Tibial artery (tissue), 4 donors: Measurements from ENCODE around the gene PFDN2.

ENCODE experiments used
- DNase-seq, 2 donors: peaks; one replicate each; pipeline ENCODE4 v3.0.0-alpha.2; 2019
- H3K27ac ChIP-seq, 2 donors: fragments of 200-600 bp; sonication (generic) in 1 of 2; 1 replicate in 1 of 2; 2 replicates in 1 of 2; pipeline ENCODE4 v1.5.1; 2018 to 2019; ENCODE audit warnings: mild to moderate bottlenecking in 1 of 2
- H3K27me3 ChIP-seq, 2 donors: fragments of 200-600 bp; sonication (generic) in 1 of 2; one replicate each; pipeline versions ENCODE4 v1.5.1 to v1.6.0; 2016 to 2019
- H3K36me3 ChIP-seq, 3 donors: fragments of 200-600 bp; sonication (generic) in 2 of 3; one replicate each; pipeline ENCODE4 v1.5.1; 2016 to 2019; ENCODE audit warnings: mild to moderate bottlenecking in 2 of 3
- H3K4me1 ChIP-seq, 4 donors: fragments of 200-600 bp; sonication (generic) in 2 of 4; 1 replicate in 3 of 4; 2 replicates in 1 of 4; pipeline ENCODE4 v1.5.1; 2016 to 2019
- H3K4me3 ChIP-seq, 2 donors: fragments of 200-600 bp; sonication (generic) in 1 of 2; 1 replicate in 1 of 2; 2 replicates in 1 of 2; pipeline ENCODE4 v1.5.1; 2018 to 2019; ENCODE audit warnings: mild to moderate bottlenecking in 2 of 2
- H3K9me3 ChIP-seq, 3 donors: fragments of 200-600 bp; sonication (generic) in 1 of 3; one replicate each; pipeline ENCODE4 v1.5.1; 2016 to 2019
- CTCF ChIP-seq, 2 experiments: fragments of 200-600 bp in 1 of 2; fragments of 450-650 bp in 1 of 2; IDR thresholded peaks; one replicate each; pipeline ENCODE4 v1.5.1; 2017 to 2019; ENCODE audit warnings: antibody characterized with exemption in 2 of 2, mild to moderate bottlenecking in 1 of 2, moderate library complexity in 1 of 2
- intact Hi-C: fragments of 100-400 bp; cut with DNase I; formaldehyde crosslinking; loops from one replicate; pipeline ENCODE4 v1.15.0; 2023; ENCODE audit warnings: low total_unique reads

PFDN2 gene

DNA sequence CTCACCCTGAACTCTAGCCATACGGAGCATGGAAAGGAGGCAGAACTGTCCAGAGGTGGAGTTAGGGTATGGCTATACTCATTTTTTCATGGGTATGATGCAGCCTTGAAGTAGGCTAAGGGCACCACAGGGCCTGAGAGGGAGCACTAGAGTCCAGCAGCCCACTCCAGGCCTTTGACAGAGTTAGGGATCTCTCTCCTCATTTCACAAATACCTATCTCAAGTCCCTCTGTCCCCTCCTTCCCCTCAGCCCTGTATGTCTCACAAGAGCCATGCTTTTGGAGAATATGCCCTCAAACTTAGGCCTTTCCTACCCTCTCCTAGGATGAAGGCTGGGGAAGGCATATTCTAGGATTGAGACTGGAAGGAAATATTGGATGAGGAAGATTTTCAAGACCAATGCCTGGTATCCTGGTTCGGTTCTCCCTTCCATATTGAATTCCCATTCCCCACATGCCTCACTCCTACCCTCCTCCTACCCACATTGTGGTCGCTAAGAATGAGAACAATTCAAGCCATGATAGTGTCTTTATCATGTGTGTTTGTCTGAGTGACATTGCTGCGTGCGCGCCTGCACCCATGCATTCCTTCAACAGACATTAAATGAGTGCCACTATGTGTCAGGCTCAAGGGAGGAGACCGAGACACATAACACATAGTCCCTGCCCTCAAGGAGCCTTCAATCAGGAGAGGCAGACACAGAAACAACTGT lies 25.9 kb downstream of the PFDN2 start:
- no peaks in the 10 kb centered on the region for H3K9me3 ChIP-seq
- H3K4me3 ChIP-seq = no peak overlapping the region
- H3K27me3 ChIP-seq = peaks cover 0 to 16% of the 10 kb centered on the region in 2 donors
- no peaks in the 10 kb centered on the region for H3K36me3 ChIP-seq
- intact Hi-C loops = loop anchor here (10.0 kb wide), 1 partner anchor 97 kb away; no protein-coding TSS in a partner anchor
- DNase-seq = peak in 1 of 2 donors; percentile 21
- peaks cover 0 to 1% (median under 1%) of the 10 kb centered on the region in 4 donors for H3K4me1 ChIP-seq
- no peak for TF ChIP-seq CTCF (IDR thresholded peaks at IDR 0.05)
- no peak overlapping the region for H3K27ac ChIP-seq

- H3K27me3 ChIP-seq = peaks cover 0 to 21% of the 10 kb centered on the region in 2 donors
- no peaks in the 10 kb centered on the region for H3K9me3 ChIP-seq
- TF ChIP-seq CTCF (IDR thresholded peaks at IDR 0.05) = no peak
- no peak overlapping the region for H3K27ac ChIP-seq
- H3K4me1 ChIP-seq = no peaks in the 10 kb centered on the region
- no peak for DNase-seq
- intact Hi-C loops = loop anchor here (10.0 kb wide), 1 partner anchor 96 kb away; no protein-coding TSS in a partner anchor
- H3K36me3 ChIP-seq = no peaks in the 10 kb centered on the region
- H3K4me3 ChIP-seq = no peak overlapping the region
Observed at GRCh38 chr1:161091093-161091492, 26.7 kb downstream of the PFDN2 start.

DNA sequence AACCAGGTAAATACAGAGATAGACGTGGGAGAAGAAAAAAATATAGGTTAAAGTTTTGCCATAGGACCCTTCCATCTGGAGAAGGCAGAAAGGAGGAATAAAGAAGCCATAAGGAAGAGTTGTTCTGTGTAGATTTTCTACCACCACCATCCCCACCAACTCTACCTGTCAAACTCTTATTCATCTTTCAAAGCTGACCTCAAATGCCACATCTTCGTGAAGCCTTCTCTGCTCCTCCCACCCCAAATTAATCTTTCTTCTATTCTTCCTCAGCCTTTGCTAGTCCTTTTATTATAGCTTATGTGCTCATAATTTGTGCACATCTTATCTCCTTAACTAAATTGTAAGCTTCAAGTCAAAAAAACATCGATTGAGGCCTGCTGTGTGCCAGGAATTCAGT lies 27.2 kb downstream of the PFDN2 start:
- Histone ChIP-seq H3K27ac (no peak overlapping the region), H3K9me3 (no peaks in the 10 kb centered on the region), H3K36me3 (no peaks in the 10 kb centered on the region), H3K4me1 (no peaks in the 10 kb centered on the region), H3K4me3 (no peak overlapping the region), H3K27me3 (peaks cover 0 to 24% of the 10 kb centered on the region in 2 donors)
- no peak for TF ChIP-seq CTCF (IDR thresholded peaks at IDR 0.05)
- intact Hi-C loops = loop anchor here (10.0 kb wide), 1 partner anchor 96 kb away; no protein-coding TSS in a partner anchor
- DNase-seq = no peak

GRCh38 chr1:161089938-161090337 lies 27.9 kb downstream of the PFDN2 start:
- Histone ChIP-seq H3K4me3 (no peak overlapping the region), H3K27ac (no peak overlapping the region), H3K9me3 (no peaks in the 10 kb centered on the region), H3K27me3 (peaks cover 0 to 24% of the 10 kb centered on the region in 2 donors), H3K36me3 (no peaks in the 10 kb centered on the region), H3K4me1 (no peaks in the 10 kb centered on the region)
- intact Hi-C loops = loop anchor here (10.0 kb wide), 1 partner anchor 95 kb away; no protein-coding TSS in a partner anchor
- DNase-seq = peak in 1 of 2 donors; percentile 7
- no peak for TF ChIP-seq CTCF (IDR thresholded peaks at IDR 0.05)

DNA sequence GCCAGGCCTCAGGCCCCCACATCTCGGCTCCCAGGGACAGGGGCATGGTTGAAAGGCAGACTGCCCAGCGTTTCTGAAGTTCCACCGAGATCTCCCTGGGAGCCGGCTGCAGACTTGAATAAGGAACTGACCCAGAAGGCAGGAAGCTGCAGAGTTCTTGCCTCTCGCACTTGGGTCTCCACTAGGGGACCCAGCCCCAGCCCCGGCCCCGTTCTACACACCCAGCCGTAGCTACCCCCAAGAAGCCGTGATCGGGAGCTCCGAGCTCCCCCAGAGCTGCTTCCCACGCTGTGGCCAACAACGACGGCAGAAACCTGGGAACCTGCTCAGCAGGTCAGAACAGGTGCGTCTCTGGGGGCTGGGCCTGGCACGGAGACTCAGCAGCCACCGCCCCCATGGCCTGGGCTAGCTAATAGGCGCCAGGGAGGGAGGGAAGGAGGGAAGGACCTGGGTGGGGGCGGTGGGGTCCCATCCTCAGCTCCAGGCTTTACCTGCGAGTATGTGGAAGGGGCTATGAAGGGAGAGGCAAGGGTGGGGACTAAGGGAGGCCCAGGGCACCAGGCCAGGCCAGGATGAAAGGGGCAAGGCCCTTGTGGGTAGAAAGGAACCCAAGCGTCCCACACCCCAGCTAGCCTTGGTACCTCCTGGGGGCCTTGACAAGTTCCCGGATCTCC lies 28.4 kb downstream of the PFDN2 start, which contains the start of gene NECTIN4:
Gene NECTIN4, minus strand, starts transcription at position 308 of the 674 bp plus-strand sequence. Its CDS starts 262 bp downstream, at position 46.
- peaks cover 0 to 24% of the 10 kb centered on the region in 2 donors for H3K27me3 ChIP-seq
- H3K4me3 ChIP-seq = no peak within 1 kb of the TSS
- H3K36me3 ChIP-seq = no peaks in the 10 kb centered on the region
- no peak within 1 kb of the TSS for H3K27ac ChIP-seq
- H3K4me1 ChIP-seq = no peaks in the 10 kb centered on the region
- DNase-seq = peak in 1 of 2 donors; percentile 54
- intact Hi-C loops = no loop called here
- no peak for TF ChIP-seq CTCF (IDR thresholded peaks at IDR 0.05)
- no peaks in the 10 kb centered on the region for H3K9me3 ChIP-seq
